Stimulated activated CD8-positive, alpha-beta memory T cell treated with anti-CD3 and anti-CD28 coated beads, Interleukin-4, amount 100 ng/mL, for 24 hours (primary cell): Measurements from ENCODE around the gene SLC16A13.
"Not testable (repeated sequence)": the region's sequence is repeated elsewhere in the genome, so short reads cannot be mapped to it uniquely, and the experiment has no call there.

Source experiments
- DNase-seq: peaks from one replicate; pipeline ENCODE4 v3.0.0-alpha.2; 2020; ENCODE audit warnings: low read depth

SLC16A13 gene

DNA sequence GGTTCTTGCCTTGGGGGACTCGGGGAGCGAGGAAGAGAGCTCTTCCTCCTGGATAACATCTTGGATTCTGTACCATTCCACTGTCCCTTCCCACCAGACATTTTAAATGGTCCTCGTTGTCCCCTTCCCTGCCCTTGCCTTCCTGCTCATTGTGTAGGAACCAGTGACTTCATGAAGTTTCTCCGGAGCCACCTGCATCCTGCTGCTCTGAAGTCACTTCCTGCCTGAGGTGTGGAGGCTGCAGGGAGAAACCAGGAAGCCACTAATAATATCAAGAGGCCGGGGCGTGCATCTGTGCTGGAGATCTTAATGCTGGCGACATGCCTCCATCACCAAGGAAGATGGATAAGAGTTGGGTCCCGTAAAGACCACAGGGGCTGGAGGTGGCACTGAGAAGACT is 6.2 kb upstream of the SLC16A13 start:
- no peak for DNase-seq

DNA sequence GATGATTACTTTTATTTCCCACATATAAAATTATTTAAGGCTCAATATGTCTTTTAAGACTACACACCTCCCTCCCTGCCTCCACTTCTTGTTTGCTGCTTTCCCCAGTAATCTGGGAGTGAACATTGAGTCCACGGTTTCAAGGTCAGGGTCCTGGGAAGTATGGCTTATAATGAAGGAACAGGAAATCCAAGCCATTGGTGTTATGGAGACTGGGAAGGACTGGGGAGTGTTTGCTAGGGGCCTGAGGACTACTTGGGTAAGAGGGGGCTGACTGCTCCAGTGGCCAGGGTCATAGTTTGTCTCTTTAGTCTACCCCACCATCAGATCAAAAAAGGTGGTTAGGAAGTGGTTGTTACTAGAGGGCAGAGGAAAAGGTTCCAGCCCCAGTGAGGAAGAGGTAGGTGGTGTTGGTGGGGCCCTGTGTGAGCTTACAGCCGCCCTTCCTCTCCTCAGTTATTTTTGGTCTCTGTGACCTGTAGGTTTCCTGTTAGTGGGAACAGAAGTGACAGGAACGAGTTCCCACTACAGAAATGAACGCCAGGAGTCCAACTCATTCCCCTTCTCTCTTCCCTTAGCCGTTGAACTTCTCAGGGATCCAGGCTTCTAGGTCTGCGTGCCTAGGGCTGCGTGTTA is 742 bp upstream of the SLC16A13 start:
- no peak for DNase-seq

DNA sequence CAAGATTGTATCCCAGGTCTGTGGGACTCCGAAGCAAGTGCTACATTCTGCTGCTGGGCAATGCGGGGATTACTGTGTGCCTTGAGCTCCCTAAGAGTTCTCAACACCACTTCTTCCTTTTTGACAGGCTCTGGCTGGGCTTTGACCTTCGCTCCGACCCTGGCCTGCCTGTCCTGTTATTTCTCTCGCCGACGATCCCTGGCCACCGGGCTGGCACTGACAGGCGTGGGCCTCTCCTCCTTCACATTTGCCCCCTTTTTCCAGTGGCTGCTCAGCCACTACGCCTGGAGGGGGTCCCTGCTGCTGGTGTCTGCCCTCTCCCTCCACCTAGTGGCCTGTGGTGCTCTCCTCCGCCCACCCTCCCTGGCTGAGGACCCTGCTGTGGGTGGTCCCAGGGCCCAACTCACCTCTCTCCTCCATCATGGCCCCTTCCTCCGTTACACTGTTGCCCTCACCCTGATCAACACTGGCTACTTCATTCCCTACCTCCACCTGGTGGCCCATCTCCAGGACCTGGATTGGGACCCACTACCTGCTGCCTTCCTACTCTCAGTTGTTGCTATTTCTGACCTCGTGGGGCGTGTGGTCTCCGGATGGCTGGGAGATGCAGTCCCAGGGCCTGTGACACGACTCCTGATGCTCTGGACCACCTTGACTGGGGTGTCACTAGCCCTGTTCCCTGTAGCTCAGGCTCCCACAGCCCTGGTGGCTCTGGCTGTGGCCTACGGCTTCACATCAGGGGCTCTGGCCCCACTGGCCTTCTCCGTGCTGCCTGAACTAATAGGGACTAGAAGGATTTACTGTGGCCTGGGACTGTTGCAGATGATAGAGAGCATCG is 2.4 kb downstream of the SLC16A13 start:
- DNase-seq = no peak

- DNase-seq = no peak
Measured at GRCh38 chr17:7039832-7040231, 4.0 kb downstream of the SLC16A13 start.

DNA sequence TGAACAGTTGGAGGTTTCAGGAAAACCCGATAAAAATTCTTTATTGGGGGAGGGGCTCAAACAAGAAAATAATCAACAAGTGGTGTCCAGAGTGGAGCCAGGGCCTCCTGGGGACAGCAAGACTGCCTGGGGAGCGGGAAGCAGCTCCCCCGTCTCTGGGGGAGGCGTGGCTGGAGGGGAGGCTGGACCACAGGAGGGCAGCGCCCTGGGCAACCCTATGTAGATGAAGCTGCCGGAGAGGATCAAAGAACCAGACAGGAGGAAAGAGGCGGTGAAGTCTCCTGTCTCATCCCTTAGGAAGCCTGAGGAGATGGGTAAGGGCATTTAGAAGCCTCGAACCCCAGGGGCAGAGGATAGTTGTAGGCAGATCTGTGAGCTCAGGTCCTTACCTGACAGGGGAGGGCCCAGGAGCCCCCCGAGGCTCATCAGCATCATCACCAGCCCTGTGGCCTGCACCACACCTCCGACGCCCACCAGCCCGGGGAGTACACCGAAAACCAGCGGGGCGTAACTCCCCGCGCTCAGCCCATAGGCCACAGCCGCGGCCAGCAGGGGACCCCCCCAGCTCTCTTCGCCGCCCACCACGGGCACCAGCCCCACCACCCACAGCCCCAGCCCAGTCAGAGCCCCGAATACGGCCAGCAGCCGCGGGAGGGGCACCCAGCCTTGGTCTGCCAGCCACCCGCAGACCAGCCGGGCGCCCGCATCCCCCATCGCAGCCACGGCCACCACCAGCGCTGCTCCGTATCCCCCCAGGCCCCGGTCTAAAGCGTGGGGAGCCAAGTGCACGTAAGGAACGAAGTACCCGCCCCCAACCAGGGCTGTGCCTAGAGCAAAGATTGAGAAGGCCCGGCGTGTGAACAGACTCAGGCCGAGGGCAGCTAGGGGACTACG is 6.0 kb downstream of the SLC16A13 start:
- no peak for DNase-seq

DNA sequence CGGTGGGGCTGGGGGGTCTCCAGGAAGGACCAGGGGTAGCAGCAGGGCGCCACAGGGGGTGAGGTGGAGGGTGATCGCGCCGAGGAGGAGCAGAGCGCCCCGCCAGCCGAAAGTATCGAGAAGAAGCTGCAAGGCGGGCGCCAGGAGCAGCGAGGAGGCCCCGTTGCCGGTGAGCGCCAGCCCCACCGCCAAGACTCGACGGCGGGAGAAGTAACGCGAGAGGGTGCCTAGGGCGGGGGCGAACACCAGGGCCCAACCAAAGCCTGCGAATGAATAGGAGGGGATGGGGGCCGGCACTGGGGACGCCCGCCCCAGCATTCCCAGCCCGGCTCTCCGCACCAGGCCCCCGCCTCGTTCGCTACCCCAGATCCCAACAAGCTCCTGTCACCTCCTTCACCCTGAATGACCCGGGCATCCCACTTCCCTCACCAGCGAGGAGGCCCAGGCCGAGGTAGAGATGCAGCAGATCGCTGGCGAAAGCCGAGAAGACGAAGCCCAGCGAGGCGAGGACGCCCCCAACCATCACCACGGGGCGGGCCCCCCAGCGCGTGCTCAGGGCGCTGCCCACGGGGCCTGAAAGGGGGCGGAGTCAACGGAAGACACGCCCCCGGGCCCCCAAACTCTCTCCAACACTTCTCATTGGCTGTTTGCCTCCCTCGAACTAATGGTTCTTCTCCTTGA is 6.8 kb downstream of the SLC16A13 start:
- DNase-seq = no peak

GRCh38 chr17:7043182-7043496 is 7.3 kb downstream of the SLC16A13 start:
- DNase-seq = no peak

- DNase-seq = no peak
Measured at GRCh38 chr17:7043497-7044198, 7.8 kb downstream of the SLC16A13 start, which contains the start of gene SLC16A11. Gene SLC16A11 (minus strand): TSS chr17:7044092. CDS start chr17:7043513, 579 bp downstream.

GRCh38 chr17:7045492-7046126 is 9.8 kb downstream of the SLC16A13 start:
- DNase-seq = no peak

DNA sequence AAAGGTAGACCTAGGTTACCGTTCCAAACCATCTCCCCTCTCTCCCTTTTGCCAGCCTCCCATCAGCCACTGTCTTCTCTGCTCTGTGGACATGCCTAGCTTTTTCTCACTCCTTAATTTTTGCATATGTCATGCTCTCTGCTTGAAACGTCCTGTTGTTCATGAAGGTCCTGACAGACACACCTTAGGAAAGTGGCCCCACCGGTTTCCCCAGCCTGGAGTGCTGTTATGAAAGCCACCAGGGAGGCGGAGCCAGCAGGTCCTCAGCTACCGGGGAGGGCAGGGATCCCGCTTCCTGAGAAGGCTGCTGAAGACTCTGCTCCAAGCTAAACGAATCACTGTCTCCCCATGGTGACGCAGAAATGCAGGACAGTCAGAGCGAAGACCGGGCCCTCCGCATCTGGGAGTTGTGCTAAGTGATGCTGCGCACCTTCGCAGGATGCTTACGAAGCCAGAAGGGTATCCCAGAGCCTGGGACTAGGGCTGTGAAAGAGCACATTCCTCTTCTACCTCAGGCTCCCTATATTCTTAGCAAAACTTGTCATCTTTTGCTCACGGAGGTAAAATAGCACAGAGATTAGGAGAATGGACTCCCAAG is 10.4 kb downstream of the SLC16A13 start:
- DNase-seq = no peak

DNA sequence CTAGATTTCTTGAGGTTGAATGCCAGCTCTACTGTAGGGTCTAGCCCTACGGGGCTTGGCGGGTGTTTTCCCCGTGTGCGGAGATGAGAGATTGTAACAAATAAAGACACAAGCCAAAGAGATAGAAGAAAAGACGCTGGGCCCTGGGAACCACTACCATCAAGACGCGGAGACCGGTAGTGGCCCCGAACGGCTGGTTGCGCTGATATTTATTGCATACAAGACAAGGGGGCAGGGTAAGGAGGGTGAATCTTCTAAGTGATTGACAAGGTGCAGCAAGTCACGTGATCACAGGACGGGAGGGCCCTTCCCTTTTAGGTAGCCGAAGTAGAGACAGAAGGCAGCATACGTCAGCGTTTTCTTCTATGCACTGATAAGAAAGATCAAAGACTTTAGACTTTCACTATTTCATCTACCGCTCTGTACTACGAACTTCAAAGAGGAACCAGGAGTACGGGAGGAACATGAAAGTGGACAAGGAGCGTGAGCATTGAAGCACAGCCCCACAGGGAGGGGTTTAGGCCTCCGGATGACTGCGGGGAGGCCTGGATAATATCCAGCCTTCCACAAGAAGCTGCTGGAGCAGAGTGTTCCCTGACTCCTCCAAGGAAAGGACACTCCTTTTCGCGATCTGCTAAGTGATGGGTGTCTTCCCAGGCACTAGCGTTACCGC is 11.0 kb downstream of the SLC16A13 start:
- DNase-seq = not testable (repeated sequence)

DNA sequence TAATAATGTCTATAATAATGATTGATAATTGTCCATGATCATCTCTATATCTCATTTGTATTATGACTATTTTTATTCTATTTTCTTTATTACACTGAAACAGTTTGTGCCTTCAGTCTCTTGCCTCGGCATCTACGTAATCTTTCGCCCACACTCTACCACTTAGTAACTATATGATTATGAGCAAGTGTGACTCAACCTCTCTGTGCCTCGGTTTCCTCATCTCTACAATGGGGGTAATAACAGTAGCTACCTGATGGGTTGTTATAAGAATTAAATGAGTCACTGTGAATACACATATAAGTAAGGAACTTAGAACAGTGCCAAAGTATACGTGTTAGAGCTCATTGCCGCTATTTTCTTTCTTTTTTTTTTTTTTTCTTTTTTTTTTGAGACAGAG is 11.8 kb downstream of the SLC16A13 start:
- no peak for DNase-seq

DNA sequence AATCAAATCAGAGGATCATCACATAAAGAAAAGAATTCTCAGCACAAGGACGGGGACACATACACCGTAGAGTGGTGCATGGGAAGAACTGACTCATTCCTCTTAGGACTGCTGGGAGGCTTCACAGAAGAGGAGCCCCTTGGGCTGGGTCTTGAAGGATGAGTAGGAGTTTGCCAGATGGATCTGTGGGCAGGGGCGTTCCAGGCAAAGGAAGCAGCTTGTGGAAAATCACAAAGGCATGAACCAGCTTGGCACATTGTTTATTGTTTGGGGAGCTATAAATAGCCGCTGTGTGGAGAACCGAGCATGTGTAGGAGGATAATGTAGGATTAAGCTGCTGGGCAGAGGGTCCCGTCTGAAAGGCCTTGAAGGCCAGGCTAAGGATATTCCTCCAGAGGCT is 13.2 kb downstream of the SLC16A13 start:
- DNase-seq = no peak

DNA sequence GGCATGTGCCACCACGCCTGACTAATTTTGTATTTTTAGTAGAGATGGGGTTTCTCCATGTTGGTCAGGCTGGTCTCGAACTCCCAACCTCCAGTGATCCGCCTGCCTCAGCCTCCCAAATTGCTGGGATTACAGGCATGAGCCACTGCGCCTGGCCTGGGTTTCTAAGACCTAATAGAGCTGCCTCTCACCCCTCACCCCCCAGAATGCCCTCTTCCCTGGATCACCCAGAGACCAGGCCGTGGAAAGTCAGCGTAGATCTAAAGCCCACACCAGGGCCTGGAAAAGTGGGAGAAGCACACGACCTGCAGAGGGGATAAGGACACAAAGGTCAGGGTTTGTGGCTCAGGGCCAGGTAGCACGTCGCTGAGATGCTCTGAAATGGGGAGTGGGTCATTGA is 14.8 kb downstream of the SLC16A13 start:
- DNase-seq = not testable (repeated sequence)

DNA sequence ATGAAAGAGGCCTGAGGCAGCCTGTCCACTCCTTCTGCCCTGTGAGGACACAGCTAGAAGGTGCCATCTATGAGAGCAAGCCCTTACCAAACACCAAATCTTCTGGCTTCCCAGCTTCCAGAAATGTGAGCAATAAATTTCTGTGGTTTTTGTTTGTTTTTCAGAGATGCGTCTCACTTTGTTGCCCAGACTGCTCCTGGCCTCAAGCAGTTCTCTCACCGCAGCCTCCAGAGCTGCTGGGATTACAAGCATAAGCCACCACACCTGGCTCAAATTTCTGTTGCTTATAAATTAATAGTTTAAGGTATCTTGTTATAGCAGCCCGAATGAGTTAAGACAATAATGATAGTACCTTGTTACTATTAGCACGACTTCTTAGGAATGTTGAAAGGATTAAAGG is 20.6 kb downstream of the SLC16A13 start:
- no peak for DNase-seq

- DNase-seq = no peak
Measured at GRCh38 chr17:7058831-7059447, 23.1 kb downstream of the SLC16A13 start.

GRCh38 chr17:7060165-7060891 is 24.5 kb downstream of the SLC16A13 start:
- DNase-seq = no peak

DNA sequence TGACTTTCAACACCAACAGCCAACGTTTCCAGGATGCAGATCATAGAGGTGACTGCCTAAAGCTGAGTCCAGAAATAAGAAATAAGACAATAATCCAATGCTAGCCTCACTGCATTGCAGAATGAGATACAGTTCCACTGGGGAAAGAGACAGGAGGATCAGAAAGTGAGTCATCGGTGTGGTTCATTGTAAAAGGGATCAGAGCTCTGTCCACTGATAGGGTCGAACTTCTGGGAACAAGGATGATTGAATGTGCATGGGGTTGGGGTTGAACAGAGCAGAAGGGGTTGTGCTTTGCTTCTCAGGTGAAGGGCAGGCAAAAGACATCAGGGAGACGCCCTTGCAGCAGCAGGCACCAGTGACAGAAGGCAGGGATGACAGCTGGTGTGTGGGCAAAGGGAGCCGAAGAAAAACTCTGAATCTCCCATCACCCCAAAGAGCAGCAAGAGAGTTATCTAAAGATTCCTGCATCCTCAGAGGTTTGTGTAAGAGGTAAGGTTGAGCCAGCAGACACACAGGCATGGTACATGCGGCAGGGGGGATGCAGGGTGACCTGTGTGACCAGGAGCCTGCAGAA is 27.8 kb downstream of the SLC16A13 start:
- DNase-seq = no peak
